Ishikawa (cell line): ENCODE results near the gene MICALL2.

ENCODE experiments used
- CEBPB ChIP-seq: IDR thresholded peaks from 2 replicates; pipeline ENCODE4 v1.6.1; 2012
- CREB1 ChIP-seq: IDR thresholded peaks from 2 replicates; pipeline ENCODE4 v1.6.1; 2012; ENCODE audit warnings: low read depth
- EGR1 ChIP-seq: IDR thresholded peaks from 2 replicates; pipeline ENCODE4 v1.6.1; 2012
- EP300 ChIP-seq: IDR thresholded peaks from 2 replicates; pipeline ENCODE4 v1.6.1; 2012; ENCODE audit warnings: borderline replicate concordance
- FOXM1 ChIP-seq: IDR thresholded peaks from 2 replicates; pipeline ENCODE4 v1.6.1; 2012; ENCODE audit warnings: low read depth, borderline replicate concordance
- NFIC ChIP-seq: IDR thresholded peaks from 2 replicates; pipeline ENCODE4 v1.6.1; 2012
- RAD21 ChIP-seq: IDR thresholded peaks from 2 replicates; pipeline ENCODE4 v1.6.1; 2012; ENCODE audit warnings: low read depth
- REST ChIP-seq: IDR thresholded peaks from 2 replicates; pipeline ENCODE4 v1.6.1; 2012; ENCODE audit warnings: low read depth, mild to moderate bottlenecking
- TAF1 ChIP-seq: IDR thresholded peaks from 2 replicates; pipeline ENCODE4 v1.6.1; 2012; ENCODE audit warnings: low read depth, mild to moderate bottlenecking
- TCF12 ChIP-seq: IDR thresholded peaks from 2 replicates; pipeline ENCODE4 v1.6.1; 2012; ENCODE audit warnings: low read depth
- TEAD4 ChIP-seq: IDR thresholded peaks from 2 replicates; pipeline ENCODE4 v1.6.1; 2012
- USF1 ChIP-seq: IDR thresholded peaks from 2 replicates; pipeline ENCODE4 v1.6.1; 2012
- YY1 ChIP-seq: IDR thresholded peaks from 2 replicates; pipeline ENCODE4 v1.6.1; 2012; ENCODE audit warnings: low read depth
- ZBTB7A ChIP-seq: IDR thresholded peaks from 2 replicates; pipeline ENCODE4 v1.6.1; 2012; ENCODE audit warnings: low read depth
- TF ChIP-seq, protein P1 (sequence below): IDR thresholded peaks from 2 replicates; pipeline ENCODE4 v1.6.1; 2012

MICALL2 gene

DNA sequence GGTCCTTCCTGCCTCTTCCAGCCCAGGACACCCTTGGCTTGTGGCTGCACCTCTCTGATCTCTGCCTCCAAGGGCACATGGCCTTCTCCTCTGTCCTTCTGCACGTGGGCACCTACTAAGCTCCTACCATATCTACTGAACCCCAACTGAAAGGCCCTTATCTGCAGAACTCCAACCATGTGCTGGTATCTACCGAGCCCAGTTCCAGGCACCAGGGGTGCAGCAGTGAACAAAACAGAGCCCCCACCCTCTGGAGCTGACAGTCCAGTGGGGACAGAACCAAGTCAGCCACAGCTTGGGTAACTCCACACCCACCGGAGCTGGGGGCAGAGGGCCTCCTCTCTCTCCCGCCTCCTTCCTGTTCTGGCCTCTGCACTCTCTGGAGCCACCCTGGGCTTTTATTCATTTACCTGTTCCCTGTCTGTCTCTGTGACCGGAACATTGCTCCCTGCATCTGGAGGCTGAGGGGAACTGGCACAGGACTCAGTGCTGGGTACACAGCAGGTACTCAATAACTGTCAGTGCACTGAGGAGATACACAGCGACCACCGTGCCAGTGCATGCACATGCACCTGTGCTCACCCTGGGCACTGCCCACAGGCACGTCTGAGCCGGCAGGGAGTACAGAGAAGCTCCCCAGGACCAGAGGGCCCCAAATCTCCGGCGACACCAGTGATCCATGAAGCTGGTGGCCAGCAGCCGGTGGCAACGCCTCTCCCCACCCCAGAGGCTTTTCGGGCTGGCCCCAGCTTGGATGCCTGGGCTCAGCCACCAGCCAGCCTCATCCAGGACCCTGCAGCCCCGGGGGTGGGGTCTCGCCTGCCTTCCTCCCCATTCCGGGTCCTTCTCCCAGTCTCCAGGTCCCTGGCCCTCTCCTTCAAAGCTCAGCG lies 2.0 kb downstream of the MICALL2 start:
- TF ChIP-seq NFIC (no peak), CEBPB (no peak)

DNA sequence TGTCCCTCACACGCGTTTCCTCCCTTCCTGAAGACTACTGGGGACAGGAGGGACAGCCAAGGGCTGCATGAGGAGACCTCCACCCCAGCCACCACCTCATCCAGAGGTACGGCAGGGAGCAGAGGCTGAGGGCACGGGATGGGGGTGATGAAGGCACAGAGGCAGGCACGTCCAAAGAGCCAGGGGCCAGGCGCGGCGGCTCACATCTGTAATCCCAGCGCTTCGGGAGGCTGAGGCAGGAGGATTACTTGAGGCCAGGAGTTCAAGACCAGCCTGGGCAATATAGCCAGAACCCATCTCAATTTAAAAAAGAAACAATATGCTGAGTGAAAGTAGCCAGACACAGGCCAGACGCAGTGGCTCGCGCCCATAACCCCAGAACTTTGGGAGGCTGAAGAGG lies 3.3 kb downstream of the MICALL2 start:
- TF ChIP-seq YY1 (no peak), FOXM1 (no peak), EGR1 (no peak), USF1 (no peak), RAD21 (no peak), CREB1 (no peak), TEAD4 (no peak), EP300 (no peak), ZBTB7A (no peak), CEBPB (no peak), TCF12 (no peak), REST (no peak), NFIC (no peak), TAF1 (no peak)
- TF ChIP-seq, protein P1, sequence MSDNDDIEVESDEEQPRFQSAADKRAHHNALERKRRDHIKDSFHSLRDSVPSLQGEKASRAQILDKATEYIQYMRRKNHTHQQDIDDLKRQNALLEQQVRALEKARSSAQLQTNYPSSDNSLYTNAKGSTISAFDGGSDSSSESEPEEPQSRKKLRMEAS, result no peak

- peak; percentile 33; the same call in 1 of the 2 replicates for TF ChIP-seq EP300
- TF ChIP-seq EGR1, result no peak
- TF ChIP-seq, protein P1, result peak; percentile 91
- no peak for TF ChIP-seq YY1
- TF ChIP-seq TEAD4, result peak; percentile 63
- TF ChIP-seq TCF12, result peak; percentile 82
- peak; percentile 23; the same call in 1 of the 2 replicates for TF ChIP-seq TAF1
- no peak for TF ChIP-seq CREB1
- no peak for TF ChIP-seq RAD21
- TF ChIP-seq USF1, result peak; percentile 67; the same call in 1 of the 2 replicates
- TF ChIP-seq FOXM1, result 0 out of 2 replicates have a peak, but pooled peaks have one; percentile 16
- TF ChIP-seq ZBTB7A, result peak; percentile 45; the same call in 1 of the 2 replicates
- TF ChIP-seq REST, result no peak
- TF ChIP-seq NFIC, result peak; percentile 71
- TF ChIP-seq CEBPB, result no peak
Observed at GRCh38 chr7:1455241-1455939, 3.9 kb downstream of the MICALL2 start.

GRCh38 chr7:1454542-1454941 lies 4.7 kb downstream of the MICALL2 start:
- no peak for TF ChIP-seq EP300
- TF ChIP-seq ZBTB7A, result 0 out of 2 replicates have a peak, but pooled peaks have one; percentile 0

- no peak for TF ChIP-seq ZBTB7A
- TF ChIP-seq TAF1, result no peak
- TF ChIP-seq TEAD4, result no peak
- TF ChIP-seq REST, result no peak
- TF ChIP-seq, protein P1, result no peak
- TF ChIP-seq RAD21, result no peak
- no peak for TF ChIP-seq USF1
- TF ChIP-seq NFIC, result no peak
Observed at GRCh38 chr7:1452205-1452604, 7.1 kb downstream of the MICALL2 start.
